ENCODE data around the gene C1orf21. TPM values are rescaled to one million over a fixed set of nuclear protein-coding genes. Genes with fewer than 3 reads are reported as not detected.

Gene C1orf21
- polyA plus RNA-seq, 3 donors: 0.23 to 1.1 (median 0.28) TPM

DNA sequence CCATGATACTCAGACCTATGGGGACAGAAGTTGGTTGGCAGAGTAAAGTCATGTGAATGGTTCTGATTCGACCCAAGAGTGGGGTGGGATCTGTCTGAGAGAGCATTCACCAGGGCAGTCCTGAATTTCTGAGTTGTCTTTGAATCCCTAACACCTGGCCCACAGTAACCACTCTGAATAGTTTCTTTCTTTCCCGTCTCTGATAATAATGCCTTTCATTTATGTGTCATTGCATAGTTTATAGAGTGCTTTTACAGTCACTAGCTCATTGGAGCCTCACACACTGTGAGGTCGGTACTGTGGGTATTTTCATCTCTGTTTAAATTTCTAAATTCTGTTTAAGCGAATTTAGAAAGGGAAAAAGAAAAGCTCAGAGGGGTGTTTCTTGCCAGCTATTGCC lies 147.1 kb downstream of the C1orf21 start:
- intact Hi-C loops (cut with micrococcal nuclease): no loop called here
- Histone ChIP-seq H3K9me3 (replicated peaks in 1 of 2; ENCODE audit: control insufficient read depth in 1 of 2, insufficient read depth in 1 of 2, low read length in 2 of 2) (peaks cover 0 to 6% of the 10 kb centered on the region in 2 donors), H3K4me1 (ENCODE audit: control insufficient read depth in 1 of 2, insufficient read depth in 2 of 2, low read length in 2 of 2) (peaks cover 9 to 10% of the 10 kb centered on the region in 2 donors), H3K27me3 (ENCODE audit: control insufficient read depth in 2 of 2, insufficient read depth in 2 of 2, low read length in 2 of 2) (no peaks in the 10 kb centered on the region), H2AFZ (ENCODE audit: insufficient read depth, low read depth, low read length, poor library complexity, severe bottlenecking) (no peak overlapping the region), H4K20me1 (ENCODE audit: insufficient read depth, low read length) (no peaks in the 10 kb centered on the region), H3K27ac (ENCODE audit: low read depth in 1 of 2, low read length in 2 of 2) (no peak overlapping the region), H3K79me2 (ENCODE audit: insufficient read depth, low read length) (no peaks in the 10 kb centered on the region), H3K4me3 (replicated peaks in 1 of 3; ENCODE audit: low read depth in 2 of 3, low read length in 3 of 3) (no peak overlapping the region), H3K4me2 (replicated peaks; ENCODE audit: extremely low read depth, low read length, poor library complexity, severe bottlenecking) (no peak overlapping the region), H3K9ac (ENCODE audit: insufficient read depth, low read length, poor library complexity, severe bottlenecking) (no peak overlapping the region), H3K36me3 (replicated peaks in 1 of 2; ENCODE audit: control insufficient read depth in 1 of 2, insufficient read depth in 2 of 2, low read length in 2 of 2) (peaks cover 0 to 4% of the 10 kb centered on the region in 2 donors)
- peaks cover 0 to 4% (median 1%) of the 10 kb centered on the region in 3 donors for H3K27me3 Mint-ChIP-seq (ENCODE audit: low read depth in 3 of 3)
- H3K9me3 Mint-ChIP-seq: peaks cover 2 to 18% (median 9%) of the 10 kb centered on the region in 7 donors
- WGBS (ENCODE audit: insufficient coverage): no CpG with 5 or more reads among the region's 4 CpGs
- H3K36me3 Mint-ChIP-seq: peaks cover 0 to 6% of the 10 kb centered on the region in 2 donors
- DNase-seq: no peak
- no peak overlapping the region for H3K4me3 Mint-ChIP-seq
- no peak overlapping the region for H3K27ac Mint-ChIP-seq
- TF ChIP-seq, protein P1, sequence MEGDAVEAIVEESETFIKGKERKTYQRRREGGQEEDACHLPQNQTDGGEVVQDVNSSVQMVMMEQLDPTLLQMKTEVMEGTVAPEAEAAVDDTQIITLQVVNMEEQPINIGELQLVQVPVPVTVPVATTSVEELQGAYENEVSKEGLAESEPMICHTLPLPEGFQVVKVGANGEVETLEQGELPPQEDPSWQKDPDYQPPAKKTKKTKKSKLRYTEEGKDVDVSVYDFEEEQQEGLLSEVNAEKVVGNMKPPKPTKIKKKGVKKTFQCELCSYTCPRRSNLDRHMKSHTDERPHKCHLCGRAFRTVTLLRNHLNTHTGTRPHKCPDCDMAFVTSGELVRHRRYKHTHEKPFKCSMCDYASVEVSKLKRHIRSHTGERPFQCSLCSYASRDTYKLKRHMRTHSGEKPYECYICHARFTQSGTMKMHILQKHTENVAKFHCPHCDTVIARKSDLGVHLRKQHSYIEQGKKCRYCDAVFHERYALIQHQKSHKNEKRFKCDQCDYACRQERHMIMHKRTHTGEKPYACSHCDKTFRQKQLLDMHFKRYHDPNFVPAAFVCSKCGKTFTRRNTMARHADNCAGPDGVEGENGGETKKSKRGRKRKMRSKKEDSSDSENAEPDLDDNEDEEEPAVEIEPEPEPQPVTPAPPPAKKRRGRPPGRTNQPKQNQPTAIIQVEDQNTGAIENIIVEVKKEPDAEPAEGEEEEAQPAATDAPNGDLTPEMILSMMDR (IDR thresholded peaks at IDR 0.05): no peak
- peaks cover 10% of the 10 kb centered on the region for H3K4me1 Mint-ChIP-seq

DNA sequence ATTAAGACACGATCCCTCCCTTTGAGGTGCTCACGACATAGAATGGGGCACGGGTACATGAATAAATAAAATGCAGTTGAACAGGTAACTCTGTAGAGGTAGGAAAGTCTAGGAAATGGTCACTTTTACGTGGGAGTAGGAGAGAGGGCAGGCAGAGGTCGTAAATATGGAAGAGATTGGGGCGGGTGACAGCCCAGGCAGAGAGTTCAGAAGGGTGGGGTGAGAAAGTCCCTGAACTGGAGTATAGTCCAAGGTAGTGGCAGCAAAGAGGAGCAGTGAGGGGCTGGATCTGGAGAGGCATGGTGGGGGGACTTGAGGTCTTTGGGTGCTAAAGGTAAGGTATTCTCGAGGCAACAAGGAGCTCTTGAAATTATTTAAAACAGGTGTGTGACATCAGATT lies 147.9 kb downstream of the C1orf21 start:
- intact Hi-C loops (cut with micrococcal nuclease): no loop called here
- H3K4me1 ChIP-seq (ENCODE audit: control insufficient read depth in 1 of 2, insufficient read depth in 2 of 2, low read length in 2 of 2): peaks cover 9 to 10% of the 10 kb centered on the region in 2 donors
- H3K9ac ChIP-seq (ENCODE audit: insufficient read depth, low read length, poor library complexity, severe bottlenecking): no peak overlapping the region
- no peak overlapping the region for H3K4me3 ChIP-seq (replicated peaks in 1 of 3; ENCODE audit: low read depth in 2 of 3, low read length in 3 of 3)
- no peak overlapping the region for H3K4me3 Mint-ChIP-seq
- peaks cover 2 to 18% (median 9%) of the 10 kb centered on the region in 7 donors for H3K9me3 Mint-ChIP-seq
- peaks cover 0 to 4% of the 10 kb centered on the region in 2 donors for H3K36me3 ChIP-seq (replicated peaks in 1 of 2; ENCODE audit: control insufficient read depth in 1 of 2, insufficient read depth in 2 of 2, low read length in 2 of 2)
- H3K36me3 Mint-ChIP-seq: peaks cover 0 to 6% of the 10 kb centered on the region in 2 donors
- H3K27me3 ChIP-seq (ENCODE audit: control insufficient read depth in 2 of 2, insufficient read depth in 2 of 2, low read length in 2 of 2): no peaks in the 10 kb centered on the region
- no peak overlapping the region for H2AFZ ChIP-seq (ENCODE audit: insufficient read depth, low read depth, low read length, poor library complexity, severe bottlenecking)
- H3K4me1 Mint-ChIP-seq: peaks cover 10% of the 10 kb centered on the region
- no peak for DNase-seq
- WGBS (ENCODE audit: insufficient coverage): 93% methylated on average over 7 of the region's 7 CpGs
- peaks cover 0 to 4% (median 1%) of the 10 kb centered on the region in 3 donors for H3K27me3 Mint-ChIP-seq (ENCODE audit: low read depth in 3 of 3)
- no peak overlapping the region for H3K27ac ChIP-seq (ENCODE audit: low read depth in 1 of 2, low read length in 2 of 2)
- TF ChIP-seq, protein P1 (IDR thresholded peaks at IDR 0.05): no peak
- H3K9me3 ChIP-seq (replicated peaks in 1 of 2; ENCODE audit: control insufficient read depth in 1 of 2, insufficient read depth in 1 of 2, low read length in 2 of 2): peaks cover 0 to 6% of the 10 kb centered on the region in 2 donors
- H3K79me2 ChIP-seq (ENCODE audit: insufficient read depth, low read length): no peaks in the 10 kb centered on the region
- H4K20me1 ChIP-seq (ENCODE audit: insufficient read depth, low read length): no peaks in the 10 kb centered on the region
- peak overlapping the region in 1 of 7 donors; percentile 66 for H3K27ac Mint-ChIP-seq
- no peak overlapping the region for H3K4me2 ChIP-seq (replicated peaks; ENCODE audit: extremely low read depth, low read length, poor library complexity, severe bottlenecking)
